Stomach (tissue), 9 donors: ENCODE data around the gene PRKCQ. TPM values are rescaled to one million over a fixed set of nuclear protein-coding genes. Genes with fewer than 3 reads are reported as not detected.

Experiments used
- DNase-seq, 2 donors: peaks; one replicate each; pipeline versions ENCODE4 v3.0.0 to v3.0.0-alpha.2; 2013 to 2019
- H3K27ac ChIP-seq, 5 donors: fragments of 200-600 bp in 4 of 5; sonication (generic) in 4 of 5; one replicate each; pipeline ENCODE4 v1.5.1; 2013 to 2019; ENCODE audit warnings: mild to moderate bottlenecking in 1 of 5, moderate library complexity in 1 of 5
- H3K27me3 ChIP-seq, 3 donors: fragments of 200-600 bp; sonication (generic); one replicate each; pipeline ENCODE4 v1.5.1; 2017 to 2019; ENCODE audit warnings: mixed run types in 1 of 3
- H3K36me3 ChIP-seq, 4 donors: fragments of 200-600 bp; sonication (generic); 1 replicate in 3 of 4; 2 replicates in 1 of 4; pipeline ENCODE4 v1.5.1; 2016 to 2019
- H3K4me1 ChIP-seq, 4 donors: fragments of 200-600 bp; sonication (generic); one replicate each; pipeline ENCODE4 v1.5.1; 2016 to 2019
- H3K4me3 ChIP-seq, 4 donors: fragments of 200-600 bp; sonication (generic) in 3 of 4; one replicate each; pipeline ENCODE4 v1.5.1; 2016 to 2019; ENCODE audit warnings: mild to moderate bottlenecking in 1 of 4
- H3K9me3 ChIP-seq, 4 donors: fragments of 200-600 bp; sonication (generic); one replicate each; pipeline ENCODE4 v1.5.1; 2016 to 2019
- CTCF ChIP-seq, 7 experiments: fragments of 450-650 bp in 4 of 7; fragments of 200-600 bp in 3 of 7; sonication (generic) in 3 of 7; IDR thresholded peaks; one replicate each; pipeline ENCODE4 v1.5.1; 2016 to 2019; ENCODE audit warnings: antibody characterized with exemption in 7 of 7, control low read depth in 2 of 7, mild to moderate bottlenecking in 1 of 7
- EP300 ChIP-seq: sonication (generic); formaldehyde crosslinking; IDR thresholded peaks from one replicate; pipeline ENCODE4 v1.6.1; 2017; ENCODE audit warnings: antibody characterized with exemption
- POLR2A ChIP-seq, 4 donors: fragments of 450-650 bp; IDR thresholded peaks; one replicate each; pipeline ENCODE4 v1.6.1; 2016; ENCODE audit warnings: antibody characterized with exemption in 4 of 4, control low read depth in 2 of 4, mild to moderate bottlenecking in 1 of 4, moderate library complexity in 1 of 4
- POLR2AphosphoS5 ChIP-seq, 3 donors: sonication (generic); formaldehyde crosslinking; IDR thresholded peaks; one replicate each; pipeline ENCODE4 v1.6.1; 2016; ENCODE audit warnings: antibody characterized with exemption in 3 of 3
- WGBS, 5 donors: extraction: QIAGEN DNeasy Blood & Tissue Kit in 3 of 5; methylation state at CpG; one replicate each; pipeline versions ENCODE4 v1.1.5 to v1.1.7; 2013 to 2018; 5-methylcytosine and 5-hydroxymethylcytosine counted together
- intact Hi-C: fragments of 100-400 bp; cut with DNase I; formaldehyde crosslinking; loops from one replicate; pipeline ENCODE4 v1.15.1; 2023; ENCODE audit warnings: low total_unique reads
- polyA plus RNA-seq, 3 donors: library from polyadenylated mRNA; stranded (reverse); fragments of 200-250 nt; gene quantifications; one replicate each; pipeline ENCODE4 v1.2.3, GENCODE V29; 2013
- total RNA-seq, 5 donors: library from RNA; depleted of rRNA; stranded (reverse); fragments of >200 nt; gene quantifications; one replicate each; pipeline versions ENCODE4 v1.1.0 to v1.2.3, GENCODE V29; 2014 to 2016
- donor health status: healthy with polysubstance abuse.
- donor health status: Bipolar disorder and iron deficiency.
- donor health status: healthy.

Gene PRKCQ
- total and polyA plus RNA-seq, 8 donors, result 0.25 to 5.1 (median 0.63) TPM; not detected in 1

DNA sequence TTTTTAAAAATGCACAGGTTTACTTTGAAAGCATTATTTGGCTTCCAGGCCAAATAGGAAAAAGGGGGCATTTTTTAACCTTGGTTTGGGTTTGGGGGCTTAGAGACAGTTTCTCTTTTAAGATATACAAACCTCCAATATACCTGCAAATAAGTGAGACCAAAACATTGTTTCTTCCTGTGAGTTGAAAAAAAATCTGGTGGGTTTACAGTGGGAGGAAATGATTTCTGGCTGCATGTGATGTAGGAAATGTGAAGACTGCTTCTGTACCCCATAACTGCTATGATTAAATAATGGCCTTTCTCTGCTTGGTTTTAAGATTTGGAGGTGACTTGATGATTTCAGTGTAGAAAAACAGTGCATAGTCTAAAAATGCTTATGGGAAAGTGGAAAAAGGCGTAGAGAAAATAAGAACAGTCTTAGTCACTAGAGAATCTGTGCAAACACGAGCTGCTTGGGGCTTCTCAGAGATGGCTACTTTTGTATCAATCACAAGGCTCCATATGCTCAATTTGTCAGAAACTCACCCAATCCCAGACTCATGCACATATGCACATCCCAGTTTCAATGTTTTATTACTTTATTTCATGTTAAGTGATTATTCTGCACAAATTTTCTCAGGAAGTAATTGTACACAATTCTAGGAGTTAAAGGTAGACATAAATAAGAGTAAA, 22.1 kb upstream of the PRKCQ start:
- DNase-seq, result no peak

DNA sequence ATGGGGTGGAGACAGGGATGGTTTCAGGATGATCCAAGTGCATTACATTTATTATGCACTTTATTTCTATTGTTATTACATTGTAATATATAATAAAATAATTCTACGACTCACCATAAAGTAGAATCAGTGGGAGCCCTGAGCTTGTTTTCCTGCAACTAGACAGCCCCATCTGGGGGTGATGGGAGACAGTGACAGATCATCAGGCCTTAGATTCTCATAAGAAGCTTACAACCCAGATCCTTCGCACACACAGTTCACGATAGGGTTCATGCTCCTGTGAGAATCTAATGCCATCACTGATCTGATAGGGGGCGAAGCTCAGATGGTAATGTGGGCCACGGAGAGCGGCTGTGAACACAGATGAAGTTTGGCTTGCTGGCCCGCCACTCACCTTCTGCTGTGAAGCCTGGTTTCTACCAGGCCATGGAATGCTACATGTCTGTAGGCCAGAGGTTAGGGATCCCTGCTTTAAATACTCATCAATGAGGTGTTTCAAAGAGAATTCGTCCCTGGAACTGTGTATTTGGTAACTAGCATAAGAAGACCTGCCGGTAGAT, 21.2 kb upstream of the PRKCQ start:
- WGBS, 5 donors, result 83 to 89% (median 83%) methylated on average over 9 of the region's 9 CpGs
- TF ChIP-seq EP300 (no peak), CTCF (IDR thresholded peaks at IDR 0.05) (no peak), POLR2A (IDR thresholded peaks at IDR 0.05) (no peak), POLR2AphosphoS5 (IDR thresholded peaks at IDR 0.05) (no peak)
- no peak overlapping the region for H3K4me3 ChIP-seq
- peaks cover 0 to 22% (median 0%) of the 10 kb centered on the region in 3 donors for H3K27me3 ChIP-seq
- no peak for DNase-seq
- intact Hi-C loops, result no loop called here
- H3K4me1 ChIP-seq, result no peaks in the 10 kb centered on the region
- no peak overlapping the region for H3K27ac ChIP-seq
- no peaks in the 10 kb centered on the region for H3K9me3 ChIP-seq
- H3K36me3 ChIP-seq, result no peaks in the 10 kb centered on the region

More for the DNA sequence above, 22.1 kb upstream of the PRKCQ start:
- Histone ChIP-seq H3K9me3 (no peaks in the 10 kb centered on the region), H3K4me3 (no peak overlapping the region), H3K27ac (no peak overlapping the region), H3K36me3 (no peaks in the 10 kb centered on the region), H3K27me3 (peaks cover 0 to 22% (median 0%) of the 10 kb centered on the region in 3 donors), H3K4me1 (no peaks in the 10 kb centered on the region)
- intact Hi-C loops, result no loop called here
- TF ChIP-seq EP300 (no peak), POLR2AphosphoS5 (IDR thresholded peaks at IDR 0.05) (no peak), POLR2A (IDR thresholded peaks at IDR 0.05) (no peak), CTCF (IDR thresholded peaks at IDR 0.05) (no peak)
- WGBS, 5 donors, result 78 to 88% (median 84%) methylated on average over 2 of the region's 2 CpGs

GRCh38 chr10:6600224-6600987, 20.3 kb upstream of the PRKCQ start:
- Histone ChIP-seq H3K4me3 (no peak overlapping the region), H3K9me3 (no peaks in the 10 kb centered on the region), H3K27me3 (peaks cover 0 to 20% (median 0%) of the 10 kb centered on the region in 3 donors), H3K4me1 (no peaks in the 10 kb centered on the region), H3K27ac (no peak overlapping the region), H3K36me3 (no peaks in the 10 kb centered on the region)
- TF ChIP-seq CTCF (IDR thresholded peaks at IDR 0.05) (no peak), EP300 (no peak), POLR2A (IDR thresholded peaks at IDR 0.05) (no peak), POLR2AphosphoS5 (IDR thresholded peaks at IDR 0.05) (no peak)
- DNase-seq, result no peak
- intact Hi-C loops, result no loop called here
- WGBS, 5 donors, result 73 to 87% (median 79%) methylated on average over 7 of the region's 7 CpGs

GRCh38 chr10:6598679-6599078, 18.6 kb upstream of the PRKCQ start:
- Histone ChIP-seq H3K4me3 (no peak overlapping the region), H3K27me3 (peaks cover 0 to 11% (median 0%) of the 10 kb centered on the region in 3 donors), H3K9me3 (no peaks in the 10 kb centered on the region), H3K27ac (no peak overlapping the region), H3K4me1 (no peaks in the 10 kb centered on the region), H3K36me3 (no peaks in the 10 kb centered on the region)
- TF ChIP-seq POLR2AphosphoS5 (IDR thresholded peaks at IDR 0.05) (no peak), EP300 (no peak), POLR2A (IDR thresholded peaks at IDR 0.05) (no peak)
- intact Hi-C loops, result no loop called here
- no peak for DNase-seq
- 75 to 100% (median 88%) methylated on average over 1 of the region's 1 CpG for WGBS, 5 donors
